Transverse colon (tissue), 4 donors: ENCODE results near the gene PSMD14. TPM values are rescaled to one million over a fixed set of nuclear protein-coding genes. Genes with fewer than 3 reads are reported as not detected.
A peak's percentile ranks its signal among the peaks of the same experiment; 100 is the strongest.

Source experiments
- DNase-seq: peaks from one replicate; pipeline ENCODE4 v3.0.0-alpha.2; 2019
- H3K27ac ChIP-seq, 4 donors: fragments of 200-600 bp; sonication (generic); 2 replicates each; pipeline ENCODE4 v1.5.1; 2016 to 2018; ENCODE audit warnings: inconsistent platforms in 4 of 4
- H3K27me3 ChIP-seq: fragments of 200-600 bp; sonication (generic); 2 replicates; pipeline ENCODE4 v1.5.1; 2017; ENCODE audit warnings: inconsistent platforms
- H3K36me3 ChIP-seq, 4 donors: fragments of 200-600 bp; sonication (generic); 2 replicates each; pipeline ENCODE4 v1.5.1; 2017 to 2019; ENCODE audit warnings: inconsistent platforms in 4 of 4
- H3K4me1 ChIP-seq, 4 donors: fragments of 200-600 bp; sonication (generic); 2 replicates each; pipeline ENCODE4 v1.5.1; 2017 to 2020; ENCODE audit warnings: inconsistent platforms in 4 of 4
- H3K4me3 ChIP-seq, 4 donors: fragments of 200-600 bp; sonication (generic); 1 replicate in 1 of 4; 2 replicates in 3 of 4; pipeline versions ENCODE4 v1.5.1 to v1.6.1; 2017 to 2019; ENCODE audit warnings: inconsistent platforms in 4 of 4
- H3K9me3 ChIP-seq, 2 donors: fragments of 200-600 bp; sonication (generic); 2 replicates each; pipeline ENCODE4 v1.5.1; 2017 to 2019; ENCODE audit warnings: inconsistent platforms in 2 of 2
- CTCF ChIP-seq, 5 experiments: fragments of 200-600 bp in 3 of 5; fragments of 450-650 bp in 2 of 5; sonication (generic) in 3 of 5; IDR thresholded peaks; 1 replicate in 2 of 5; 2 replicates in 3 of 5; pipeline ENCODE4 v1.5.1; 2016 to 2017; ENCODE audit warnings: antibody characterized with exemption in 5 of 5, inconsistent platforms in 3 of 5, mild to moderate bottlenecking in 2 of 5, moderate library complexity in 1 of 5
- EP300 ChIP-seq: sonication (generic); formaldehyde crosslinking; IDR thresholded peaks from one replicate; pipeline ENCODE4 v1.6.1; 2017; ENCODE audit warnings: antibody characterized with exemption, low read depth
- POLR2A ChIP-seq: fragments of 450-650 bp; IDR thresholded peaks from one replicate; pipeline ENCODE4 v1.6.1; 2016; ENCODE audit warnings: antibody characterized with exemption, mild to moderate bottlenecking, moderate library complexity
- POLR2AphosphoS5 ChIP-seq, 3 donors: sonication (generic); formaldehyde crosslinking; IDR thresholded peaks; one replicate each; pipeline ENCODE4 v1.6.1; 2016; ENCODE audit warnings: antibody characterized with exemption in 3 of 3
- WGBS, 2 donors: methylation state at CpG; one replicate each; pipeline ENCODE4 v1.1.5; 2018; ENCODE audit warnings: low coverage in 1 of 2; 5-methylcytosine and 5-hydroxymethylcytosine counted together
- in situ Hi-C, 4 donors: fragments of 200-750 bp; cut with MboI; loops; one replicate each; pipeline versions ENCODE4 v1.15.0 to v1.15.1; 2017; ENCODE audit warnings: low sequenced_read_pairs in 3 of 4, low pct_ligation_motif_present in 1 of 4, low pct_unique_long_range_greater_than_20kb in 1 of 4
- intact Hi-C: fragments of 100-400 bp; cut with DNase I; formaldehyde crosslinking; loops from one replicate; pipeline ENCODE4 v1.15.1; 2023; ENCODE audit warnings: low total_unique reads
- total RNA-seq, 4 donors: library from RNA; depleted of rRNA; stranded (reverse); fragments of >200 nt; gene quantifications; one replicate each; pipeline ENCODE4 v1.1.0, GENCODE V29; 2016

Gene PSMD14
- total RNA-seq, 4 donors from 2014 or later, result 5.2 to 30.1 (median 22.6) TPM

DNA sequence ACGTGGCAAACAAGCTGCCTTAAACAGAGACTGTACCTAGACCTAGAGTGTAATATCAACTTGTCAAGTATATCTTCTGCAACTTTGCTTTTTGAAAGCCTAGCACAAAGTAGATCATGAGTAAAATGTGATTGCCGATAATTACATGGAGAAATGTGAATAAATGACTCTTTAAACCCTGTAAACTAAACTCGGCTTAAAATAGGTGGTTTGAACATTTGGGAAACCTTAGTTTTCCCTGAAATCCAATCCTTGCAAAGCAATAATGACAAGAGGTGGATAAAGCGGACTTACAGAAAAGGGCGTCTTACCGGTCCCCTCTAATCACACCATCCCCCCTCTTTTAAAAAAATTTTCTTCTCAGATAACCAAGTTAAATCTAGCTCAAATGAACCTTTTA, 549 bp upstream of the PSMD14 start:
- Histone ChIP-seq H3K4me3 (peak overlapping the region; percentile 49 to 79 (median 70)), H3K27ac (peak overlapping the region; percentile 78 to 89 (median 86)), H3K36me3 (no peaks in the 10 kb centered on the region), H3K27me3 (no peaks in the 10 kb centered on the region), H3K4me1 (peaks cover 0 to 19% (median 15%) of the 10 kb centered on the region in 4 donors), H3K9me3 (no peaks in the 10 kb centered on the region)
- in situ Hi-C loops, result no loop called here
- DNase-seq, result no peak
- intact Hi-C loops, result no loop called here
- TF ChIP-seq POLR2AphosphoS5 (IDR thresholded peaks at IDR 0.05) (no peak), EP300 (no peak)
- 50 to 55% methylated on average over 6 of the region's 6 CpGs for WGBS, 2 donors

- H3K27ac ChIP-seq, result no peak overlapping the region
- WGBS, 2 donors, result 93 to 96% methylated on average over 3 of the region's 3 CpGs
- intact Hi-C loops, result no loop called here
- no peaks in the 10 kb centered on the region for H3K36me3 ChIP-seq
- no peaks in the 10 kb centered on the region for H3K9me3 ChIP-seq
- H3K27me3 ChIP-seq, result no peaks in the 10 kb centered on the region
- H3K4me1 ChIP-seq, result peaks cover 0 to 14% (median 13%) of the 10 kb centered on the region in 4 donors
- no peak for TF ChIP-seq CTCF (IDR thresholded peaks at IDR 0.05)
- no peak for TF ChIP-seq POLR2AphosphoS5 (IDR thresholded peaks at IDR 0.05)
- TF ChIP-seq POLR2A, result no peak
- TF ChIP-seq EP300, result no peak
- in situ Hi-C loops, result no loop called here
- DNase-seq, result no peak
- no peak overlapping the region for H3K4me3 ChIP-seq
Observed at GRCh38 chr2:161312996-161313395, 4.8 kb downstream of the PSMD14 start.

GRCh38 chr2:161315380-161315779, 7.2 kb downstream of the PSMD14 start:
- no peak for DNase-seq
- Histone ChIP-seq H3K36me3 (no peaks in the 10 kb centered on the region), H3K4me3 (no peak overlapping the region), H3K4me1 (no peaks in the 10 kb centered on the region), H3K27ac (no peak overlapping the region), H3K27me3 (no peaks in the 10 kb centered on the region), H3K9me3 (no peaks in the 10 kb centered on the region)
- TF ChIP-seq CTCF (IDR thresholded peaks at IDR 0.05) (no peak), POLR2AphosphoS5 (IDR thresholded peaks at IDR 0.05) (no peak), POLR2A (no peak), EP300 (no peak)
- in situ Hi-C loops (no loop called here), intact Hi-C loops (no loop called here)

- Histone ChIP-seq H3K27me3 (no peaks in the 10 kb centered on the region), H3K4me3 (no peak overlapping the region), H3K4me1 (no peaks in the 10 kb centered on the region), H3K27ac (no peak overlapping the region), H3K9me3 (no peaks in the 10 kb centered on the region), H3K36me3 (no peaks in the 10 kb centered on the region)
- TF ChIP-seq CTCF (IDR thresholded peaks at IDR 0.05) (no peak), EP300 (no peak), POLR2AphosphoS5 (IDR thresholded peaks at IDR 0.05) (no peak), POLR2A (no peak)
- intact Hi-C loops, result no loop called here
- in situ Hi-C loops, result no loop called here
- no peak for DNase-seq
Observed at GRCh38 chr2:161316701-161317100, 8.5 kb downstream of the PSMD14 start.

GRCh38 chr2:161321944-161322648, 13.9 kb downstream of the PSMD14 start:
- Histone ChIP-seq H3K36me3 (no peaks in the 10 kb centered on the region), H3K4me1 (no peaks in the 10 kb centered on the region), H3K4me3 (no peak overlapping the region), H3K9me3 (no peaks in the 10 kb centered on the region), H3K27me3 (no peaks in the 10 kb centered on the region), H3K27ac (no peak overlapping the region)
- in situ Hi-C loops (no loop called here), intact Hi-C loops (no loop called here)
- WGBS, 2 donors, result 90 to 92% methylated on average over 3 to 6 of the region's 6 CpGs
- TF ChIP-seq EP300 (no peak), CTCF (IDR thresholded peaks at IDR 0.05) (no peak), POLR2A (no peak), POLR2AphosphoS5 (IDR thresholded peaks at IDR 0.05) (no peak)
- DNase-seq, result no peak
